Ectodermal cell (in vitro differentiated cells): Measurements from ENCODE around the gene TAF1C.

Experiments
- H3K27ac ChIP-seq: 2 replicates; pipeline ENCODE4 v1.7.0; 2013; ENCODE audit warnings: mild to moderate bottlenecking, low read depth, low read length; ENCODE audit not compliant: insufficient read depth, poor library complexity, severe bottlenecking
- H3K27me3 ChIP-seq: 2 replicates; pipeline ENCODE4 v1.7.0; 2013; ENCODE audit warnings: mild to moderate bottlenecking, low read length; ENCODE audit not compliant: insufficient read depth, control insufficient read depth, poor library complexity, severe bottlenecking
- H3K36me3 ChIP-seq: one replicate; pipeline ENCODE4 v1.7.0; 2013; ENCODE audit warnings: low read length; ENCODE audit not compliant: control insufficient read depth, insufficient read depth
- H3K4me1 ChIP-seq: one replicate; pipeline ENCODE4 v1.7.0; 2013; ENCODE audit warnings: low read length; ENCODE audit not compliant: control insufficient read depth, insufficient read depth
- H3K4me3 ChIP-seq: 2 replicates; pipeline ENCODE4 v1.7.0; 2013; ENCODE audit warnings: low read depth, low read length, control low read depth; ENCODE audit not compliant: insufficient read depth
- H3K9me3 ChIP-seq: 2 replicates; pipeline ENCODE4 v1.7.0; 2013; ENCODE audit warnings: mild to moderate bottlenecking, low read length, moderate library complexity; ENCODE audit not compliant: control insufficient read depth
- WGBS, 2 experiments: methylation state at CpG; one replicate each; pipeline ENCODE4 v1.1.7; 2013; ENCODE audit warnings: missing lambda C conversion rate in 2 of 2; 5-methylcytosine and 5-hydroxymethylcytosine counted together

Gene TAF1C

DNA sequence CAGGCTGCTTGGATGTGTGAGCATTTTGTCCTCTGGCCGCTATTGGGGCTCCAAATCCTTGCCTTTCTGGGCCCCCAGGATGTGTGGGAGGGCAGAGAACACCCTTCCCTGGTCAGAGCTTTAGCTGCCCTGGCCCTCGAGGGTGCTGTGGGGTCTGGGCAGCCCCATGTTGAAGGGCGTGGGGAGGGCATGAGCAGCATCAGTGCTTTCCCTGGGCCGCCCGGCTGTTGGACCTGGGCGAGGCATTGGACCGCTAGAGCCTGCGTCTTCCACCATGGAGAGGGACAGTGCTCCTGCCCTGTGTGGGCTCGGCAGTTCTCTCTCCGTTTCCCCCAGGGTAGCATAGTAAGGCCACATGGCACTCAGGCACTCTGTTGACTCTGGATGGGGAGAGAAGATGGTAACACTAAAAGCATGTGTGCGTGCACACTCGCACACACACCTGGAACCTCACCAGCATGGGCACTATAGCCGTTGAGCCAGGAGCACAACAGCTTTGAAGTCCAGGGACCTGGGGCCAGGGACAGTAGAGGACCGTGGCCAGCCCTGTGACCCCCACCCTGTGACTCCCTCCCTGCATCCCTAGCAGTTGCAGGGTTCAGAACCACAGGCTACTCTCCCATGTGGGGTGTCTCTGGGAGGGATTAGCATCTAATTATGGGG is 10.7 kb upstream of the TAF1C start:
- no peak overlapping the region for H3K27ac ChIP-seq
- H3K4me1 ChIP-seq, result no peaks in the 10 kb centered on the region
- H3K27me3 ChIP-seq, result no peaks in the 10 kb centered on the region
- H3K4me3 ChIP-seq, result no peak overlapping the region
- H3K9me3 ChIP-seq, result no peaks in the 10 kb centered on the region
- no peaks in the 10 kb centered on the region for H3K36me3 ChIP-seq
- WGBS, 2 experiments, result 96 to 97% methylated on average over 14 of the region's 14 CpGs

DNA sequence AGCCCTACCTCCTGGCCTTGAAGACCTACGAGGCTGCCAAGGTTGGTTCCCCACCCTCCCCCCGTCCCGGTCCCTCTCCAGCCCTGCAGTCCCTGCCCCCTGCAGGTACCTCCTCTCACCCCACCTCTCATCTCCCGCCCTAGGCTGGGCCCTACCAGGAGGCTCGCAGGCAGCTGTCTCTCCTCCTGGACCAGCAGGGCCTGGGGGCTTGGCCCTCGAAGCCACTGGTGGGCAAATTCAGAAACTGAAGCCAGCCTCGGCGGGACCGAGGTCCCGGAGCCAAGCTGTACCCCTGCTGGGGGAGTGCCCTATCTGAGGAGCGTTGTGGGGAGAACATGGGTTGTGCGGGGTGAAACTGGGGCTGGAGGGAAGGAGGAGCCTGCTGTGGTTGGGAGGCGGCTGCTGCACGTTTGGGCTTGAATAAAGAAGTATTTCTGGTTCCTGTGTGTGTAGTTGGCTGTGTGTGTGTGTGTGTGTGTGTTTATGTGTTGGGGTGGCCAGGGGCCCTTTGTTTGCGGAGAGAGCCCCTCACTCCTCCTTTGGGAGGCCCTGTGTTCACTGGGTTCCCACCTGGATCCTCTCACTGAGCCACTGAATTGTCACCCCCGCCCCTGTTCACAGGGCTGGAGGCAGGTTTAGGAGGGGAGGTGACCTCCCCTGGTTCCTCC is 10.0 kb upstream of the TAF1C start:
- H3K4me1 ChIP-seq, result no peaks in the 10 kb centered on the region
- H3K4me3 ChIP-seq, result no peak overlapping the region
- no peaks in the 10 kb centered on the region for H3K27me3 ChIP-seq
- 77 to 79% methylated on average over 16 of the region's 16 CpGs for WGBS, 2 experiments
- H3K9me3 ChIP-seq, result no peaks in the 10 kb centered on the region
- no peaks in the 10 kb centered on the region for H3K36me3 ChIP-seq
- no peak overlapping the region for H3K27ac ChIP-seq

DNA sequence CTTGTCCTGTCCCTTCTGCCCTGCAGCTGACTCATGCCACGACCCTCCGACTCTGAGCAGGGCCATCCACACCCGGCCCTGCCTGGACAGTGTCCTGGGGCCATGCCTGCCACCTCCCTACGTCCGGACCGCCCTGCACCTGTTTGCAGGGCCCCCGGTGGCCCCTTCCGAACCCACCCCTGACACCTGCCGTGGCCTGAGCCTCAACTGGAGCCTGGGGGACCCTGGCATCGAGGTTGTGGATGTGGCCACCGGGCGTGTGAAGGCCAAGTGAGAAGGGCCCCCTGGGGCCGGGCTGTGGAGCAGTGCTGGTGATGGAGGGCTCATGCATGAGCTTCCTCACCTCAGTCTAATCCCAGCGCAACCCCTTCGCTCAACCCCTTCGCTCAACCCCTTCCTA is 9.2 kb upstream of the TAF1C start:
- WGBS, 2 experiments, result 93 to 94% methylated on average over 16 of the region's 16 CpGs
- no peaks in the 10 kb centered on the region for H3K4me1 ChIP-seq
- H3K9me3 ChIP-seq, result no peaks in the 10 kb centered on the region
- H3K27me3 ChIP-seq, result no peaks in the 10 kb centered on the region
- H3K4me3 ChIP-seq, result no peak overlapping the region
- H3K36me3 ChIP-seq, result no peaks in the 10 kb centered on the region
- H3K27ac ChIP-seq, result no peak overlapping the region

DNA sequence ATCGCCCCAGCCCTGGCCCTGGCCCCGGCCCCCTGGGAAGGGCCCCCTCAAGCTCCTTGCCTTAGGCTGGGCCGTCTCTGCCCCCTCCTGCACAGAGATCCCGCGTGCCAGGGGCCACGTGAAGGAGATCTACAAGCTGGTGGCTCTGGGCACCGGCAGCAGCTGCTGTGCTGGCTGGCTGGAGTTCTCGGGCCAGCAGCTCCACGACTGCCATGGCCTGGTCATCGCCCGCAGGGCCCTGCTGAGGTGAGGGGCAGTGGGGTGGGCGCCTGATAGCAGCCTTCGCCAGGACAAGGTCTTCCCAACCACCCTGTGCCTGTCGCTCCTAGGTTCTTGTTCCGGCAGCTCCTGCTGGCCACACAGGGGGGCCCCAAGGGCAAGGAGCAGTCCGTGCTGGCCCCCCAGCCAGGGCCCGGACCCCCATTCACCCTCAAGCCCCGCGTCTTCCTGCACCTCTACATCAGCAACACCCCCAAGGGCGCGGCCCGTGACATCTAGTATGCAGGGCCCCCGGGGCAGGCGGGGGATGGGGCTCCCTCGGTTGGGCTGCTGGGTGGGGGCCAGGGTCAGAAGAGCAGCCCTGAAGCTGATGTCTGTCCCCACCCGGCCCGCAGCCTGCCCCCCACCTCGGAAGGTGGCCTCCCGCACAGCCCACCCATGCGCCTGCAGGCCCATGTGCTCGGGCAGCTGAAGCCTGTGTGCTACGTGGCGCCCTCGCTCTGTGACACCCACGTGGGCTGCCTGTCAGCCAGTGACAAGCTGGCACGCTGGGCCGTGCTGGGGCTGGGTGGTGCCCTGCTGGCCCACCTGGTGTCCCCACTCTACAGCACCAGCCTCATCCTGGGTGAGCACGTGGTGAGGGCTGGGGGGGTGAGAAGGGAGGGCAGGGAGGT is 8.6 kb upstream of the TAF1C start:
- Histone ChIP-seq H3K27me3 (no peaks in the 10 kb centered on the region), H3K4me1 (no peaks in the 10 kb centered on the region), H3K4me3 (no peak overlapping the region), H3K27ac (no peak overlapping the region), H3K36me3 (no peaks in the 10 kb centered on the region), H3K9me3 (no peaks in the 10 kb centered on the region)
- WGBS, 2 experiments, result 90 to 91% methylated on average over 38 of the region's 38 CpGs

DNA sequence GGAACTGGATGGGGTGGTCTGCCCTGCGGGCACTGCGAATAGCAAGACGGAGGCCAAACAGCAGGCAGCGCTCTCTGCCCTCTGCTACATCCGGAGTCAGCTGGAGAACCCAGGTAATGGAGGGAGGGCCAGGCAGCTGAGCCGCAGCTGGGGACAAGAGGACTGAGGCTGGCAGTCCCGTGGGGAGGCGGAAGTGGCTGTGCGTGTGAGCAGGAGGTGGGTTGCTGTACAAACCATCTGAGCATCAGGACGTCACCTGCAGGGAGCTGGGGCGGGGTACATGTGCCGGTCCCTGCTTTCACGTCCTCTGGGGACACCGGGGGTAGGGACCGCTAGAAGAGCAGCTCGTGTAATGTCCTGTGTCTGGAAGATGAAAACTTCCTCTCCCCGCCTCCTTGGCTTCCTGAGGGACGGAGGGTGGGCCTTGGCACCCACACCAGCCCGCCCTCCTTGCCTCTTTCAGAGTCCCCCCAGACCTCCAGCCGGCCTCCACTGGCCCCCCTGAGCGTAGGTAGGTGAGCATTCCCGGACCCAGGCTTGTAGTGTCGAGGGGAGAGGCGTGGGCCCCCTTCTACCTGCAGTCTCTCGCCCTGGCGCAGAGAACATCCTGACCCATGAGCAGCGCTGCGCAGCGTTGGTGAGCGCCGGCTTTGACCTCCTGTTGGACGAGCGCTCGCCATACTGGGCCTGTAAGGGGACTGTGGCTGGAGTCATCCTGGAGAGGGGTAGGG is 7.8 kb upstream of the TAF1C start:
- WGBS, 2 experiments, result 85 to 88% methylated on average over 34 of the region's 34 CpGs
- Histone ChIP-seq H3K27ac (no peak overlapping the region), H3K36me3 (no peaks in the 10 kb centered on the region), H3K27me3 (no peaks in the 10 kb centered on the region), H3K9me3 (no peaks in the 10 kb centered on the region), H3K4me1 (no peaks in the 10 kb centered on the region), H3K4me3 (no peak overlapping the region)

DNA sequence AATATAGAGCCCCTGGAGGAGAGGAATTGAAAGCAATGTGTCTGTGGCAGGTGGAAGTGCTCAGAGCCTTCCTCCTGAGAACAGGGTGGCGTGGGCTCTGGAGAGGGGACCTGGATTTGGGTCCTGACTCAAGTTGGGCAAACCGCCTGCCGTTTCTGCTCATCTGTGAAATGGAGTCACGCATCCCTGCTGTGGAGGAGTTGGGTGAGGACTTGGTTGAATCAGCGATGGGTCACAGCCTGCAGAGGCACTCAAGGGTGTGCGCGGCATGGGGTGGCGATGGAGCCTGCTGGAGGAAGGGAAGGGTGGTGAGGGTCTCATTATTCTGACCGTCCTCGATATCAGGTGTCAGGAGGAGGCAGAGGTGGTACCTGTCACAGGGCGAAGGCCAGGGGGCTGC is 7.2 kb upstream of the TAF1C start:
- WGBS, 2 experiments, result 93 to 94% methylated on average over 11 of the region's 11 CpGs
- Histone ChIP-seq H3K27ac (no peak overlapping the region), H3K4me1 (no peaks in the 10 kb centered on the region), H3K36me3 (no peaks in the 10 kb centered on the region), H3K4me3 (no peak overlapping the region), H3K9me3 (no peaks in the 10 kb centered on the region), H3K27me3 (no peaks in the 10 kb centered on the region)

DNA sequence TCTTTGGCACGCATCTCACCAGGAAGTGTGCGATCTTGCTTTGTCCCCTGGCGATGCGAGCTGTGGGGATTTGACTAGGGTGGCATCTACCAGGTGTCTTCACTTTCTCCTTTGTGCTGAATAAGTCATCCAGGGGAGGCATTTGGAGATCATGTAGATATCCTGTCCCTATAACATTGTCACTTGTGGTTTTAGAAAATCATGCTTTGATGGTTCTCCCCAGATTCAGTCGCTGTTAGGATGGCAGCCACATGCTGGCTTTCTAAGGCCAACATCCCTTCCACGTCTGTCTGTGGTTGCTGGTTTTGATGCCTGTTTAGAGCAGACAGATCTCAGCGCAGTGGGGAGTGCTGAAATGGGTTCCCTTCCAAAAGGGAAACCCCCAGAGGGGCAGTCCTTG is 6.6 kb upstream of the TAF1C start:
- no peaks in the 10 kb centered on the region for H3K4me1 ChIP-seq

DNA sequence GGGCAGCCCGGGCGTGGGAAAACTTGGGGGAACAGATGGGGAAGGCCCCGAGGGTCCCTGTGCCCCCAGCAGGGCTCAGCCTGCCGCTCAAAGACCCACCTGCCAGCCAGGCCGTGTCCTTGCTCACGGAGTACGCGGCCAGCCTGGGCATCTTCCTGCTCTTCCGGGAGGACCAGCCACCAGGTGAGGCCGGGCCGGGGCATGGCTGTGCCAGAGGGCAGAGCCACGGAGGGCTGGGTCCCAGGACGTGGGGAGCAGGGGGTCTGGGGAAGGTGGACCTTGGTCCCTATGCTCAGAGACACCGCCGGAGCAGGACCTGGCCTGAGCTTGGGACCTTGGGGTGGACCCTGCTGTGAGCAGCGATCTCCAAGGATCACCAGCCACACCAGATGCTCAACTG is 4.6 kb upstream of the TAF1C start:
- 93 to 96% methylated on average over 16 of the region's 16 CpGs for WGBS, 2 experiments
- Histone ChIP-seq H3K27me3 (no peaks in the 10 kb centered on the region), H3K4me3 (no peak overlapping the region), H3K9me3 (no peaks in the 10 kb centered on the region), H3K27ac (no peak overlapping the region), H3K4me1 (no peaks in the 10 kb centered on the region), H3K36me3 (no peaks in the 10 kb centered on the region)

More for the DNA sequence above, 6.6 kb upstream of the TAF1C start:
- Histone ChIP-seq H3K27ac (no peak overlapping the region), H3K36me3 (no peaks in the 10 kb centered on the region), H3K4me3 (no peak overlapping the region), H3K27me3 (no peaks in the 10 kb centered on the region), H3K9me3 (no peaks in the 10 kb centered on the region)
- WGBS, 2 experiments, result 87 to 92% methylated on average over 7 of the region's 7 CpGs

DNA sequence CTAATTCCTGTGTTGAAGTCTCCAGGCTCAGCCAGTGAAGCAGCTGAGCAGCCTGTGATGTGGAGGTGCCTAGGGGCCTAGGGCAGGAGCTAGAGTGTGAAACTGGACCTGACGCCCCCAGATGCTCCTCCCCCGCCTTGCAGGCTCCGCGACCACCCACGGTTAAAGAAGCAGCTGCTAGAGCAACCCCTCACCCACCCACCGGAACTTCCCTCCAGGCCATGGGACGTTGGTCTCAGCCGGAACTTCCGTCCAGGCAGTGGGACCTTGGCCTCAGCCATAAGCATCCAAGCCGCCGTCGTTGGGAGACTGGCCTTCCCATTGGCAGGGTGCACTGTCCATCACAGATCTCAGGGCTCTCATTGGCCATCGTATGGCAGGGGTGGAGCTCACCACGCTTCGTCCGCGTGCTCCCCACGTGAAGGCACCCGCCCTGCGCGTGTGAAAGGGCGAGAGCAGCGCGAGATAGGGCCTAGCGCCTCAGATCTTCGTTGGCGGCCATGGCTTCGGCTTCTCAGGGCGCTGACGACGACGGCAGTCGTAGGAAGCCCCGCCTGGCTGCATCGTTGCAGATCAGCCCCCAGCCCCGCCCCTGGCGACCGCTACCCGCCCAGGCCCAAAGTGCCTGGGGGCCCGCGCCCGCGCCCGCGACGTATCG is 4.0 kb upstream of the TAF1C start, which contains the start of gene ADAD2:
TSS of gene ADAD2 (plus strand) at position 427 of the 658 bp plus-strand sequence. CDS start at position 501, 74 bp downstream.
- Histone ChIP-seq H3K4me3 (no peak within 1 kb of the TSS), H3K27ac (no peak within 1 kb of the TSS), H3K36me3 (no peaks in the 10 kb centered on the region), H3K9me3 (no peaks in the 10 kb centered on the region), H3K4me1 (peaks cover under 1% of the 10 kb centered on the region), H3K27me3 (no peaks in the 10 kb centered on the region)
- 92 to 93% methylated on average over 47 of the region's 47 CpGs for WGBS, 2 experiments
